Body of pancreas (tissue), 4 donors: ENCODE data around the gene PKP2. TPM values are rescaled to one million over a fixed set of nuclear protein-coding genes. Genes with fewer than 3 reads are reported as not detected.
"Not testable (repeated sequence)": the region's sequence is repeated elsewhere in the genome, so short reads cannot be mapped to it uniquely, and the experiment has no call there.

Experiments
- ATAC-seq: fragments of 150-250 bp; one replicate; pipeline ENCODE4 v1.9.1; 2016
- DNase-seq, 4 donors: peaks; one replicate each; pipeline ENCODE4 v3.0.0-alpha.2; 2019
- H3K27ac ChIP-seq, 4 donors: fragments of 200-600 bp; sonication (generic); 1 replicate in 3 of 4; 2 replicates in 1 of 4; pipeline versions ENCODE4 v1.5.1 to v1.6.1; 2016 to 2019; ENCODE audit warnings: mild to moderate bottlenecking in 1 of 4, mixed read lengths in 1 of 4, moderate library complexity in 1 of 4
- H3K27me3 ChIP-seq, 2 donors: fragments of 200-600 bp; sonication (generic); one replicate each; pipeline ENCODE4 v1.6.0; 2016; ENCODE audit warnings: mild to moderate bottlenecking in 1 of 2
- H3K36me3 ChIP-seq, 2 donors: fragments of 200-600 bp; sonication (generic); replicated peaks in 1 of 2; 2 replicates each; pipeline ENCODE4 v1.5.1; 2016; ENCODE audit warnings: low read depth in 2 of 2; ENCODE audit not compliant: insufficient read depth in 1 of 2
- H3K4me1 ChIP-seq: fragments of 200-600 bp; sonication (generic); one replicate; pipeline ENCODE4 v1.6.0; 2016
- H3K4me3 ChIP-seq, 2 donors: fragments of 200-600 bp; sonication (generic); 1 replicate in 1 of 2; 2 replicates in 1 of 2; pipeline ENCODE4 v1.5.1; 2016 to 2019
- H3K9me3 ChIP-seq, 3 donors: fragments of 200-600 bp; sonication (generic); 1 replicate in 2 of 3; 2 replicates in 1 of 3; pipeline ENCODE4 v1.5.1; 2016
- POLR2A ChIP-seq, 3 donors: fragments of 450-650 bp; IDR thresholded peaks; one replicate each; pipeline ENCODE4 v1.6.1; 2016; ENCODE audit warnings: antibody characterized with exemption in 3 of 3, mild to moderate bottlenecking in 2 of 3
- WGBS, 2 donors: methylation state at CpG; one replicate each; pipeline ENCODE4 v1.1.5; 2017; 5-methylcytosine and 5-hydroxymethylcytosine counted together
- intact Hi-C: fragments of 100-400 bp; cut with DNase I; formaldehyde crosslinking; loops from one replicate; pipeline ENCODE4 v1.15.1; 2023
- total RNA-seq, 2 donors: library from RNA; depleted of rRNA; stranded (reverse); fragments of >200 nt; gene quantifications; one replicate each; pipeline ENCODE4 v1.1.0, GENCODE V29; 2016
- TF ChIP-seq, protein P1 (sequence below), 7 experiments: fragments of 450-650 bp in 4 of 7; fragments of 200-600 bp in 3 of 7; sonication (generic) in 3 of 7; IDR thresholded peaks; one replicate each; pipeline ENCODE4 v1.5.1; 2016 to 2019; ENCODE audit warnings: antibody characterized with exemption in 7 of 7

Gene PKP2
- total RNA-seq, 2 donors from 2014 or later = 6.9 to 31.9 TPM

DNA sequence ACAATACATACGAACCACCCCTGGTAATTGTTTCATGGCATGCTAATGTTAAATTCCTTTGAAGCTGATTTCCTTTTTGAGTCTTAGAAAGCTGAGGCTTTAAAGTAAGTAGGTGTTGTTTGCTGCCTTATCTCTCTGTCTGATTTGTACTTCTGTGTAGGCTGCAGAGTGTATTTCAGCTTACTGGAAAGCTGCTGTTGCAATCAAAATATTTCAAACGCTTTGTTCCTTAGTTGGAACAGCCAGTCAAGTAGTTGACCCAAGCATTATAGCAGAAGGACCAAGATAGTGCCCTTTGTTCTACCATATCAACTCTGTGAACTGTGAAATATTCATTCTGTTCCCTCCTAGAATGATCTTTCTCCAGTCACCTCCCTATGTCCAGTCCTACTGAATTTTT, 3.1 kb downstream of the PKP2 start:
- H3K4me3 ChIP-seq = no peak overlapping the region
- H3K36me3 ChIP-seq = no peaks in the 10 kb centered on the region
- 0 to 15% methylated on average over 2 of the region's 2 CpGs for whole genome bisulfite sequencing, 2 donors
- peaks cover 50% of the 10 kb centered on the region for H3K4me1 ChIP-seq
- TF ChIP-seq, protein P1, sequence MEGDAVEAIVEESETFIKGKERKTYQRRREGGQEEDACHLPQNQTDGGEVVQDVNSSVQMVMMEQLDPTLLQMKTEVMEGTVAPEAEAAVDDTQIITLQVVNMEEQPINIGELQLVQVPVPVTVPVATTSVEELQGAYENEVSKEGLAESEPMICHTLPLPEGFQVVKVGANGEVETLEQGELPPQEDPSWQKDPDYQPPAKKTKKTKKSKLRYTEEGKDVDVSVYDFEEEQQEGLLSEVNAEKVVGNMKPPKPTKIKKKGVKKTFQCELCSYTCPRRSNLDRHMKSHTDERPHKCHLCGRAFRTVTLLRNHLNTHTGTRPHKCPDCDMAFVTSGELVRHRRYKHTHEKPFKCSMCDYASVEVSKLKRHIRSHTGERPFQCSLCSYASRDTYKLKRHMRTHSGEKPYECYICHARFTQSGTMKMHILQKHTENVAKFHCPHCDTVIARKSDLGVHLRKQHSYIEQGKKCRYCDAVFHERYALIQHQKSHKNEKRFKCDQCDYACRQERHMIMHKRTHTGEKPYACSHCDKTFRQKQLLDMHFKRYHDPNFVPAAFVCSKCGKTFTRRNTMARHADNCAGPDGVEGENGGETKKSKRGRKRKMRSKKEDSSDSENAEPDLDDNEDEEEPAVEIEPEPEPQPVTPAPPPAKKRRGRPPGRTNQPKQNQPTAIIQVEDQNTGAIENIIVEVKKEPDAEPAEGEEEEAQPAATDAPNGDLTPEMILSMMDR (IDR thresholded peaks at IDR 0.05) = no peak
- no peak for TF ChIP-seq POLR2A (IDR thresholded peaks at IDR 0.05)
- no peaks in the 10 kb centered on the region for H3K27me3 ChIP-seq
- no peaks in the 10 kb centered on the region for H3K9me3 ChIP-seq
- ATAC-seq (no peak), DNase-seq (no peak)
- H3K27ac ChIP-seq = peak overlapping the region in 3 of 4 donors; percentile 25 to 87 (median 50)
- intact Hi-C loops = no loop called here

GRCh38 chr12:32893043-32893442, 3.5 kb downstream of the PKP2 start:
- TF ChIP-seq POLR2A (IDR thresholded peaks at IDR 0.05) = no peak
- TF ChIP-seq, protein P1 (IDR thresholded peaks at IDR 0.05) = no peak
- Histone ChIP-seq H3K27ac (peak overlapping the region in 3 of 4 donors; percentile 25 to 87 (median 50)), H3K27me3 (no peaks in the 10 kb centered on the region), H3K36me3 (no peaks in the 10 kb centered on the region), H3K4me1 (peaks cover 46% of the 10 kb centered on the region), H3K9me3 (no peaks in the 10 kb centered on the region), H3K4me3 (no peak overlapping the region)
- WGBS, 2 donors = 10 to 16% methylated on average over 2 of the region's 2 CpGs
- DNase-seq = no peak
- no peak for ATAC-seq
- intact Hi-C loops = no loop called here

DNA sequence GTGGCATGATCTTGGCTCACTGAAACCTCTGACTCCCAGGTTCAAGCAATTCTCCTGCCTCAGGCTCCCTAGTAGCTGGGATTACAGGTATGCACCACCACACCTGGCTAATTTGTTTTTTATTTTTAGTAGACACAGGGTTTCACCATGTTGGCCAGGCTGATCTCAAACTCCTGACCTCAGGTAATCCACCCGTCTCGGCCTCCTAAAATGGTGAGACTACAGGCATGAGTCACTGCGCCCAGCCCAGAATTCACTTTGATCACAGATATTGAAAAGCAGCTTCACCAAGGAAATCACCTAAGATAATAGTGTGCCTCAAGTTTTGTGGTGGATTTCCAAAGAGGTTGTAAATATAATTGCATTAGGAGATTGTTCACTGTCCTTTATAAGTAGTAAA, 4.2 kb downstream of the PKP2 start:
- intact Hi-C loops, DNase-seq, H3K4me3 ChIP-seq, ATAC-seq, H3K9me3 ChIP-seq, H3K36me3 ChIP-seq, H3K27me3 ChIP-seq: not testable (repeated sequence)
- H3K4me1 ChIP-seq = peaks cover 40% of the 10 kb centered on the region
- WGBS, 2 donors = 69 to 85% methylated on average over 3 of the region's 3 CpGs
- peak overlapping the region in 3 of 4 donors; percentile 38 to 87 (median 40) for H3K27ac ChIP-seq

GRCh38 chr12:32891956-32892355, 4.6 kb downstream of the PKP2 start:
- Histone ChIP-seq H3K4me3 (no peak overlapping the region), H3K27ac (peak overlapping the region in 3 of 4 donors; percentile 38 to 87 (median 40)), H3K27me3 (no peaks in the 10 kb centered on the region), H3K4me1 (peaks cover 40% of the 10 kb centered on the region), H3K9me3 (no peaks in the 10 kb centered on the region), H3K36me3 (no peaks in the 10 kb centered on the region)
- TF ChIP-seq, protein P1 (IDR thresholded peaks at IDR 0.05) = no peak
- TF ChIP-seq POLR2A (IDR thresholded peaks at IDR 0.05) = no peak
- intact Hi-C loops = no loop called here
- 55 to 57% methylated on average over 5 of the region's 5 CpGs for WGBS, 2 donors
- ATAC-seq (no peak), DNase-seq (no peak)

GRCh38 chr12:32891526-32891925, 5.1 kb downstream of the PKP2 start:
- ATAC-seq = no peak
- Histone ChIP-seq H3K27me3 (no peaks in the 10 kb centered on the region), H3K4me1 (peaks cover 40% of the 10 kb centered on the region), H3K9me3 (no peaks in the 10 kb centered on the region), H3K27ac (peak overlapping the region in 3 of 4 donors; percentile 38 to 87 (median 40)), H3K4me3 (no peak overlapping the region), H3K36me3 (no peaks in the 10 kb centered on the region)
- intact Hi-C loops = no loop called here
- no peak for TF ChIP-seq POLR2A (IDR thresholded peaks at IDR 0.05)
- TF ChIP-seq, protein P1 (IDR thresholded peaks at IDR 0.05) = no peak
- DNase-seq = no peak
- 50 to 60% methylated on average over 2 of the region's 2 CpGs for WGBS, 2 donors
